Duodenal mucosa (tissue), 2 donors: ENCODE measurements around the gene SCML1.

Source experiments
- H3K27ac ChIP-seq: one replicate; pipeline ENCODE4 v1.7.0; 2013; ENCODE audit warnings: low read depth, low read length
- H3K27me3 ChIP-seq, 2 donors: one replicate each; pipeline ENCODE4 v1.7.0; 2013; ENCODE audit warnings: low read length in 2 of 2, control low read depth in 1 of 2; ENCODE audit not compliant: insufficient read depth in 2 of 2, control insufficient read depth in 1 of 2
- H3K36me3 ChIP-seq, 2 donors: one replicate each; pipeline ENCODE4 v1.7.0; 2013; ENCODE audit warnings: low read length in 2 of 2, control low read depth in 1 of 2; ENCODE audit not compliant: insufficient read depth in 2 of 2, control insufficient read depth in 1 of 2
- H3K4me1 ChIP-seq, 2 donors: one replicate each; pipeline ENCODE4 v1.7.0; 2013; ENCODE audit warnings: low read length in 2 of 2, control low read depth in 1 of 2; ENCODE audit not compliant: insufficient read depth in 2 of 2, control insufficient read depth in 1 of 2
- H3K4me3 ChIP-seq, 2 donors: one replicate each; pipeline ENCODE4 v1.7.0; 2013; ENCODE audit warnings: low read length in 2 of 2, low read depth in 1 of 2
- H3K9ac ChIP-seq, 2 donors: one replicate each; pipeline ENCODE4 v1.7.0; 2013; ENCODE audit warnings: low read length in 2 of 2, low read depth in 1 of 2
- H3K9me3 ChIP-seq, 2 donors: one replicate each; pipeline ENCODE4 v1.7.0; 2013; ENCODE audit warnings: low read length in 2 of 2, control low read depth in 1 of 2; ENCODE audit not compliant: control insufficient read depth in 1 of 2

The SCML1 gene

DNA sequence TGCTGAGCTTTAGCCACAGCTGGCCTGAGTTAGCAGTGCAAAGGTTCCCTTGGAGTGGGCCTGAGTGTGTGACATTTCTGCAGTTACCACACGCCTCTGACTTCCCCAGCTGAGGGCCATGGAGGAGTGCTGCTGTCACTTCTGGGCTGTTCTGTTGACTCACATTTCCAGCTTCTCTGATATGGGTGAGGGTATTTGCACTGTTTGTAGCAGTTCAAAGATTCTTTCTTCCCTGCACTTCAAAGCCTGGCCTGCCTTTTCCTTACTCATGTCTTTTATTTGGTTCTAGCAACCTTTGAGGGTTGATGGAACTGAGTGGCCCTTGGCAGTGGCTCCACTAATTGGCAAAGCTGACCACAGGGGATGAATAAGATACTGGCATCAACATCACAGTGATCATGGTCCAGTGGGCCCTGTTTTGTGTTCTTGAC is 26.4 kb upstream of the SCML1 start:
- Histone ChIP-seq H3K4me1 (no peaks in the 10 kb centered on the region), H3K27ac (no peak overlapping the region), H3K27me3 (no peaks in the 10 kb centered on the region), H3K9me3 (no peaks in the 10 kb centered on the region), H3K9ac (no peak overlapping the region), H3K4me3 (no peak overlapping the region), H3K36me3 (no peaks in the 10 kb centered on the region)

DNA sequence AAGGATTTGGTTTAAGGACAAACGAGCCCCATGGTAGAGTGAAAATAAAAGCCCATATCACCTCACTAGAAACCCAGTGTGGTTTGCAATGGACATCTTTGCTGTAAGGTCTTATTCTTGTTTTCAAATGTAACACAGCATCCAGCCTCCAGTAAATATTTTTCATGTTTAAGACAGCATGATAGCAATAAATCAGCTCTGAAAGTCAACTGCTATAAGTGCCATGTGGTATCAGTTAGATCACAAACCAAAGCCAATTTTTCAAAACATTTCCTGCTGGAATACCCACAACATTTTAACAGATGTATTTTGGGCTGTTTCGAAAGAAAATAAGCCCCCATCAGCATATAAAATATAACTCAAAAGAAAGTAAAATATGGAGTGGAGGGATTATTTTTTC is 24.0 kb upstream of the SCML1 start:
- Histone ChIP-seq H3K4me1 (no peaks in the 10 kb centered on the region), H3K27ac (no peak overlapping the region), H3K27me3 (no peaks in the 10 kb centered on the region), H3K9ac (no peak overlapping the region), H3K9me3 (no peaks in the 10 kb centered on the region), H3K36me3 (no peaks in the 10 kb centered on the region), H3K4me3 (no peak overlapping the region)

DNA sequence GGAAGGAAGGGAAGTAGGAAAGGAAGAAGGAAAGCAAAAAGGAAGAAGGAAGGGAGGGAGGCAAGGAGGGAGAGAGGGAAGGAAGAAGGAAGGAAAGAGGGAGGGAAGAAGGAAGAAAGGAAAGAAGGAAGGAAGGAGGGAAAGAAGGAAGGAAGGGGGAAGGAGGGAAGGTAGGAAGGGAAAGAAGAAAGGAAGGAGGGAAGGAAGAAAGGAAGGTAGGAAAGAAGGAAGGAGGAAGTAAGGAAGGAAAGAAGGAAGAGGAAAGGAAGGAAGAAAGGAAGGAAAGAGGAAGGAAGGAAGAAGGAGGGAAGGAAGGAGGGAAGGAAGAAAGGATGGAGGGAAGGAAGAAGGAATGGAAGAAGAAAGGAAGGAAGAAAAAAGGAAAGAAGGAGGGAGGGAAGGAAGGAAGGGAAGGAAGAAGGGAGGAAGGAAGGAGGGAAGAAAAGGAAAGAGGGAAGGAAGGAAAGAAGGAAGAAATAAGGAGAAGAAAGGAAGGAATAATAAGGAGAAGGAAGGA is 18.6 kb upstream of the SCML1 start:
- H3K36me3 ChIP-seq, result no peaks in the 10 kb centered on the region
- H3K9ac ChIP-seq, result no peak overlapping the region
- no peak overlapping the region for H3K4me3 ChIP-seq
- H3K27me3 ChIP-seq, result no peaks in the 10 kb centered on the region
- no peaks in the 10 kb centered on the region for H3K4me1 ChIP-seq
- no peak overlapping the region for H3K27ac ChIP-seq
- H3K9me3 ChIP-seq, result no peaks in the 10 kb centered on the region

DNA sequence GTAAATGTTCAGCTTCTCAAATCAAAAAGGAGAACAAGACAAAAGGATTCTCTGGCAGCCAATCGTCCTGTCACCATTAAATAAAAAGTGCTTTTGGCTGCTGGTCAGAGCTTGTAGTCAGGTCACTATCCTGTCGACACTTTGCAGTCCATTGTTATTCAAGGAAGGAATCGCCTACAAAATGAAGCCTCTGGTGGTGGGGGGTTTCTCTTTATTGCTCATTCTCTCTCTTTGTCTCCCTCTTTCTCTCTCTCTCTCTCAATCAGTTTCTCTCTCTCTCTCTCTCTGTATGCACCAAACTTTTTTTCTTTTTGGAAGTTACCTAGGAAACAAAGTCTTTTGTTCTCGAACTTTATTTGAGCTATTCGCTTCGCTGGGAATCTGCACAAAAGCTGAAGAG is 17.6 kb upstream of the SCML1 start:
- Histone ChIP-seq H3K9me3 (no peaks in the 10 kb centered on the region), H3K27me3 (no peaks in the 10 kb centered on the region), H3K4me3 (no peak overlapping the region), H3K9ac (no peak overlapping the region), H3K27ac (no peak overlapping the region), H3K36me3 (no peaks in the 10 kb centered on the region), H3K4me1 (no peaks in the 10 kb centered on the region)

DNA sequence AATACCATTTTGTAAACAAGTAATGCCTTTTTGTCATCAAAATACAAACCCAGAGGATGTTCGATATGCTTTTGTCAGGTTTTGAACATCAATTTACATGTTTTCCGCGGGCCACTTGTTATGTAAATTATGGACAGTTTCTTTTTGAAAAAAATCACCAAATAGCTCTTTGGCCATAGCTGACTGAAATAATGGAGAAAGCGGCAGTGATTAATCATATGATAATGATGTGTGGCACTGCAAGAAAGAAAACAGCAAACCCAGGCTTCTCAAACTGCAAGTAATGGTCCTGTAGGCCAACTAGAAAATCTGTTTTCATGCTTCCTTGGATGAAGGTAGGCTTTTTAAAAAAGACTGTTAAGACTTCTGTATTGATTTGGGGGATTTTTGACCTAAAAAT is 15.6 kb upstream of the SCML1 start:
- Histone ChIP-seq H3K27me3 (no peaks in the 10 kb centered on the region), H3K36me3 (peaks cover 0 to 4% of the 10 kb centered on the region in 2 donors), H3K4me1 (no peaks in the 10 kb centered on the region), H3K9ac (no peak overlapping the region), H3K27ac (no peak overlapping the region), H3K4me3 (no peak overlapping the region), H3K9me3 (no peaks in the 10 kb centered on the region)

DNA sequence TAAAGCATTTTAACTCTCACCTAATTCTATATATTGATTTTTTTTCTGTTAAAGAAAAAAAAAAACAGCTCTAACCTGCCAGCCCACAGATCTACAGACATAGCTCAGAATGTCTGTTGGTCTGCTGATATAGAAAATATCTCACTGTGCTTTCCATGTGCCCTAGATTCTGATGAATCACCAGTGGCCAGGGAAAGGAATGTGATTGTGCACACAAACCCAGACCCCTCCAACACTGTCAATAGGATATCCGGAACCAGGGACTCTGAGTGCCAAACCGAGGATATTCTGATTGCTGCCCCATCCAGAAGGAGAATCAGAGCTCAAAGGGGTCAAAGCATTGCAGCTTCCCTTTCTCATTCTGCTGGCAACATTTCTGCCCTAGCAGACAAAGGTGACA is 12.1 kb upstream of the SCML1 start:
- Histone ChIP-seq H3K27ac (no peak overlapping the region), H3K4me1 (no peaks in the 10 kb centered on the region), H3K36me3 (peaks cover 0 to 4% of the 10 kb centered on the region in 2 donors), H3K27me3 (no peaks in the 10 kb centered on the region), H3K9me3 (no peaks in the 10 kb centered on the region), H3K9ac (no peak overlapping the region), H3K4me3 (no peak overlapping the region)

DNA sequence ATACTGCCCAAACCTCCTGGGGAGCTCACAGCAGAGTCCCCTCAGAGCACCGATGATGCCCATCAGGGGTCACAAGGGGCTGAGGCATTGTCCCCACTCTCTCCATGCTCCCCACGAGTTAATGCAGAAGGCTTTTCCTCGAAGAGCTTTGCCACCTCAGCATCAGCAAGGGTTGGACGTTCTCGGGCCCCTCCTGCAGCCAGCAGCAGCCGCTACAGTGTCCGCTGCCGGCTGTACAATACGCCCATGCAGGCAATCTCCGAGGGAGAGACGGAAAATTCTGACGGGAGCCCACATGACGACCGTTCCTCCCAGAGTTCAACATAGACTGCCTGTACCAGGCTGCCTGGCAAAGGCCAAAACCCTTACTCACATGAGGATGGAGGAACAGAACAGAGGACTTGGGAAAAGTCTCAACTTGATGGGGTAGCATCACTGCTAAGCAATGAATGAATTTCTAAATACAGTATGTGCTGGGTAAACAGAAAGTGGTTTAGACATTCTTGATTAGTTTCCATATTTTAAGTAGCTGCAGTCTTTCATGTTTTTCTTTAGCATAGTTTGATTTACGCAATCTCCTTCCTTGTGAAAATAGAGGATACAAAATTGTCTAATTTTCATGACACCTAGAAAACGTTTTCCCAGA is 5.0 kb upstream of the SCML1 start:
- Histone ChIP-seq H3K4me3 (no peak overlapping the region), H3K4me1 (no peaks in the 10 kb centered on the region), H3K9ac (no peak overlapping the region), H3K9me3 (no peaks in the 10 kb centered on the region), H3K27ac (no peak overlapping the region), H3K27me3 (no peaks in the 10 kb centered on the region), H3K36me3 (no peaks in the 10 kb centered on the region)

DNA sequence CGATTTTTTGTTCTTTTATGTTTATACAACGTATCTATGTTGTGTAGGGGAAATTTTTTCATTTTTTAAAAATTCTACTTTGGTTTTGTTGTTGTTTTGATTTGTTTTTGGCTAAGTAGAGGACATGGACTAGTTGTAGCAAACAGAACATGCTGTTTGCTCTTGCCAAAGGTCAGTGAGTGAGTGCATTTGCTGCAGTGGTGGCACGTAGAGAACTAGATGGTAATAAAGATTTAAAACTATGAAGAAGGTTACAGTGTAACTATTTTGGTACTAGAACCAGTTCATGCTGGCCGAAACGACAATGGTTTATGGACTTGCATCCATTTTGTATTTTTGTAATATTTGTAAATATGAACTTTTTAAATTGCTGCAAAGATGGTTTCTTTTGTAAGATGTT is 1.9 kb upstream of the SCML1 start:
- no peaks in the 10 kb centered on the region for H3K27me3 ChIP-seq
- H3K4me1 ChIP-seq, result no peaks in the 10 kb centered on the region
- no peaks in the 10 kb centered on the region for H3K36me3 ChIP-seq
- H3K9ac ChIP-seq, result no peak overlapping the region
- H3K4me3 ChIP-seq, result no peak overlapping the region
- no peak overlapping the region for H3K27ac ChIP-seq
- H3K9me3 ChIP-seq, result no peaks in the 10 kb centered on the region

DNA sequence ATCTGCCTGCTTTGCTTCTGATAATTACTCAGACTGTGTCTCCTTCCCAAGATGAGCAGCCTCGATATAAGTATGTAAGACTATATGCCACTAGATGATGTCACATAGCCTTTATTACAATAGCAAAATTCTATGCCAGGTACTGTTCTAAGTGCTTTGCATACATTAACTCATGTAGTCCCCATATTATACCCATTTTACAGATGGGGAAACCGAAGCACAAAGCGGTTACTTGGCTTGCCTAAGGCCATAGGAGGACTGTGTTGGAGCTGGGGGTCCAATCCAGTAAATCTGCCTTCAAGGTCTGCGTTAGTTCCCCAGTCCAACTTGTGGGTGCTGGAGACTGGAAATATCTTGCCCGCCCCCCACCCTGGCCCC is 826 bp upstream of the SCML1 start:
- peak overlapping the region; percentile 39 for H3K27ac ChIP-seq
- H3K4me1 ChIP-seq, result no peaks in the 10 kb centered on the region
- no peaks in the 10 kb centered on the region for H3K27me3 ChIP-seq
- H3K9ac ChIP-seq, result peak overlapping the region; percentile 10 to 32
- no peaks in the 10 kb centered on the region for H3K36me3 ChIP-seq
- no peaks in the 10 kb centered on the region for H3K9me3 ChIP-seq
- H3K4me3 ChIP-seq, result peak overlapping the region; percentile 45 to 59

DNA sequence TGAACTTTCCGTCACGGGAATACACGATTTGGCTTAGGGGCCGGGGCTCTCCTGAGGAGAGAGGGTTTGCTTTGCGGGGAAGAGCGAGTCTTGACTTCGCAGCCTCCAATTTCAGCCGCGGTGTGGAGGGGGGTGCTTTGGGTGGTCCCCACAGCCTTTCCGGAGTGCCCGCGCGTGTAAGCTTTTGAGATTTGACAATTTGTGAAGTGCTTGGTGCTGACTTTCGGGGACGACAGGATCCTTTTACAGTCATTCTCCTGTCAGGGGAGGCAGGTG is 355 bp downstream of the SCML1 start:
- Histone ChIP-seq H3K36me3 (no peaks in the 10 kb centered on the region), H3K27me3 (no peaks in the 10 kb centered on the region), H3K4me1 (peaks cover 0 to 3% of the 10 kb centered on the region in 2 donors), H3K9ac (peak overlapping the region; percentile 81 to 94), H3K9me3 (no peaks in the 10 kb centered on the region), H3K27ac (peak overlapping the region; percentile 88), H3K4me3 (peak overlapping the region; percentile 77 to 79)
